Body of pancreas (tissue), 4 donors: ENCODE results near the gene CRYBA1.

Experiments used
- CTCF ChIP-seq, 7 experiments: fragments of 450-650 bp in 4 of 7; fragments of 200-600 bp in 3 of 7; sonication (generic) in 3 of 7; IDR thresholded peaks; one replicate each; pipeline ENCODE4 v1.5.1; 2016 to 2019; ENCODE audit warnings: antibody characterized with exemption in 7 of 7
- POLR2A ChIP-seq, 3 donors: fragments of 450-650 bp; IDR thresholded peaks; one replicate each; pipeline ENCODE4 v1.6.1; 2016; ENCODE audit warnings: antibody characterized with exemption in 3 of 3, mild to moderate bottlenecking in 2 of 3

GRCh38 chr17:29248845-29249244, 2.2 kb downstream of the CRYBA1 start:
- TF ChIP-seq POLR2A (IDR thresholded peaks at IDR 0.05) (no peak), CTCF (IDR thresholded peaks at IDR 0.05) (no peak)
